GM19035 (cell line): ENCODE measurements around the gene BABAM2.

Experiments used
- ATAC-seq: cut with Tn5 transposase; IDR thresholded peaks from one replicate; pipeline ENCODE4 v1.9.1; 2021; ENCODE audit not compliant: unreplicated experiment

BABAM2 gene

DNA sequence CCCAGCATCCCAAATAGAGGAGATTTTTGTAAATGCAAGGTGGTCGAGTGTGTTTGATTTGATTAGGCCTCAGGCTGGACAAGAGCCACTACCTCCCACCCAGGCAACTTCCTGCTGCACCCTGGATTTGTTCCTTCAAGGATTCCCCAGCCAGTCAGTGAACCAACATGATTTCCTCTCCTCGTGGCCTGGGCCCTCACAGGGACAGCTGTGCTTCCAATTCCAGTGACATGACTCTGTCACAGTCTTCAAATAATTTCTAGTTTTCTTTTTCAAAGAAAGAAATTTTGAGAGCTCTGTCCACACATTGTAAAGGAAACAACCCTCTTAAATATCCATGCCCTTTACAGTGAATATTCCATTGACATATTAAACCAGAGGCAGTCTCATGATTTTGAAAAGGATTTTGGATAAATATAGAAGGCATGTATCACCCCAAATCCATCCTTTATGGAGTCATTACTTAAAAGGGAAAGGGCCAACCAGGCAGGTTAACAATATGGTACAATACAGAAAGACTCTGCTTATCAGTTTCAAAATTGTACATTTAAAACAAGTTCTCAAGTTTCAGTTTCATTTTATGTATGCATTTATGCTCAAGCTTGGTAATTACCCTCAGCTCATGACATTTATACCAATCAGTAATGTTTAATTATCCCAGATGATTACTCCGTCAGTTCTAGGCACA lies 380.8 kb downstream of the BABAM2 start:
- no peak for ATAC-seq

DNA sequence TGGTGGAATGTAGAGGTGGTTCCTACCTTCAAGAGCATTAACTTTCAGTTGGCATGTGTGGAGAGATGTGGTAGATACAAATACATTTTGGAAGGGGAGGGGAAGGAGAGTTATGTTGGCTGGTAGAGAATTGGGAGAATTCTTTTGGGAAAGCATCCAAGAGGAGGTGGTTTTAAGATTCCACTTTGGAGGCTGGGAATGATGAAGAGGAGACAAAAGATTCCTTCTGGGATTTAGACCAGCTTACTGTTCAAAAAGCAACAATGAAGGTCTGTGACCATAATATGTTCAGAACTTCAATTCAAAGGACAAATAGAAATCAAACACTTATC lies 381.4 kb downstream of the BABAM2 start:
- ATAC-seq = no peak

DNA sequence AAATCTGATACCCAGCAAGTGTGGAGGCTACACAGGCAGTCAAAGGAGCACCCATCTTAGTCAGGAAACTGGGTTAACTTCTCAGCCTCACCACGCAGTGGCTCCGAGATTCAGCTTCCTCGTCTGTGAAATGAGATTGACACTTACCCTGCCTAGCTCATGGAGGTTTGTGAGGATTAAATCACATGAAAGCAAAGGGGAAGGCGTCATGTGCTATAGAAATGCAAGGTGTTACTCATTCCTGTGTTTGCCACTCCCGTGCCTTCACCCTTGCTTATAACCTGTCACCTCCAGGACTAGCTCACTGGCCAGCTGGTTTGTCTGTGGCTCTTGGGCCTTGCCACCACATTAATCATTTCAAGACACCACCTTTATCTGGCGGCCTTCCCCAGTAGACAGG lies 383.2 kb downstream of the BABAM2 start:
- ATAC-seq = no peak

DNA sequence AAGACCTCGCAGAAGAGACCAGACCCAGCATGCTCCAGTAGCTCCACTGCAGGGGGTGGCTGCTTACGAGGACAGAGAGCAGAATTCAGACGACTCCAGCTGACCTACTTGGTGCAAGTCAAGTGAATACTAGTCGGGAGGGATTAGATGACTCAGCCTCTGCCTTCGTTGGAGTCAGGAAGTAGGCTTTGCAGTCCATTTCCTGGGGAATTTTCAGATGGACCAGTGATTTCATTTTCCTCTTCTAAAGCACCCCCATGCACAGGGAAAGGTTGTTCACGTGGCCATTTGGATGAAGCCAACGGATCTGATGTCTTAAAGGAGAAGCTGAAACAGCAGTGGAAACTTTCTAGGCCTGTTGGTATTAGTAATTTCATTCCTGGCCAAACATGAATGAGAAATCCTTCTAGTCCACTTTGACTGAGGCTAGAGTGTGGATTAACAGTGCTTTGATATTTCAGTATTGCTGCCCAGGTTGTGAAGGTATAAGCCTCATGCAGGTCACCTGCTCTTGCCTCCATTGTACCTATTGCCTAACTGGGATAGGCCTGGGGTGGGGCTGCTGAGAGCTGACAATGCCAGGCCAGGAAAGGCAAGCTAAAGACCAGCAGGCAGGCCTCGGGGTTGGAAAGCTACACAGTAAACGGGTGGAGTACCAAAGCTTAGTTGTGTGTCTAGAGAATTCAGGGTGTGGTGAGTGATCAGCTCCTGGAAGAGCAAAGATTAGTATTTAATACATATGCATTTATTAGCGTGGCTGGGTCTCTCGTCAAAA lies 384.6 kb downstream of the BABAM2 start:
- no peak for ATAC-seq

DNA sequence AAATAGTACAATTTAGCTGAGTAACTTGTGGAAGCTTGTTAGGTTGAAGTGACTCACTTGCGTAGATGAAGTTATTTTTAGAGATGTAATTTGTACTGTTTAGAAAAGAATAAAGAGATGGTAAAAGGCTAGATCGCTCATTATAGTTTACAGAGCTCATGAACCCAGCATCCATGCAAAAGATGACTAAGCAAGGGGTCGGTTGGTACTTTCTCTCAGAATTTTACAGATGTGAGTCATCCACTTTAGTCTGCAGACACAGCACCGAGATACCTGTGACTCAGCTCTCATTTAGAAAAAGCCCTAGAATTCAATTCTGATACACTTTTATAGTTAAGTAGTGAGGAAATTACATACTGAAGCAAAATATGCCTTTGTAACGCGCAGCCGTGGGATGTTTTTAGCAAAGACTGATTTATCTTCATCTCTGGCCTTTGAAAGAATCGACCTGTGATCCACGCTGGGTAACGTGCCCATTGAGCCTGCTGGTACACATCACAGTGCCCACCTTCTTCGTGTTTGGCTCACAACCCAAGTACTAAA lies 385.6 kb downstream of the BABAM2 start:
- no peak for ATAC-seq

DNA sequence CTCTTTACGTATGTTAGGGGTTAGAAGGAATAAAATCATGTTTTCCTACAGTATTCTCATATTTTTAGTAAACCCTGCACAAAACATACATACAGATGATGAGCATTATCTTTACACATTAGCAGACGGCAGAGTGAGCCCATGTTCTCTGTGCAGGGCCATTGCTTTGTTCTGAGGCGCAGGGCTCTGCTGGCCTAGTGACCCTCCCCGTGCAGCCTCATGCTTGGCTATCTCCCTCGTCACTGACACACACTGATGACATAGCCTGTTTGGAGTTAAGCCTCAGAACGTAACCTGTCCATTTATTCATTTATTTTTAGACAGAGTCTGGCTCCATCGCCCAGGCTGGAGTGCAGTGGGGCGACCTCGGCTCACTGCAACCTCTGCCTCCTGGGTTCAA lies 386.3 kb downstream of the BABAM2 start:
- ATAC-seq = no peak

DNA sequence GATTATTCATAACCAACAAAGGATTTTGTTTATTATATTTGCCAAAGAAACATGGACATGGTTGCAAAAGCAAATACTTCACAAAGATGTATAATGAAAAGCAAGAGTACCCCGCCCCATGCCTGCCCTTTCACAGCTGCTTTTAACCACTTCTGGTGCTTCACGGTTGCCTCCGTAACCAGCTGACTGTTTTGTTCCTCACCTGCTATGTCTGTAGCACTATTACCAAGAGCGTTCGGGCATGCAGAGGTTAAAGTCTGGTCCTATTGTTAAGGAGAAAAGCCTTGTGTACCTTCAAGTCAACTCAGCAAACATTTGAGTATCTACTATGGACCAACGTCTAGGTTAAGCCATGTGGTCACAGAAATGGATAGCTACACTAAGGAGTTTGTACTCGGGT lies 386.9 kb downstream of the BABAM2 start:
- no peak for ATAC-seq

DNA sequence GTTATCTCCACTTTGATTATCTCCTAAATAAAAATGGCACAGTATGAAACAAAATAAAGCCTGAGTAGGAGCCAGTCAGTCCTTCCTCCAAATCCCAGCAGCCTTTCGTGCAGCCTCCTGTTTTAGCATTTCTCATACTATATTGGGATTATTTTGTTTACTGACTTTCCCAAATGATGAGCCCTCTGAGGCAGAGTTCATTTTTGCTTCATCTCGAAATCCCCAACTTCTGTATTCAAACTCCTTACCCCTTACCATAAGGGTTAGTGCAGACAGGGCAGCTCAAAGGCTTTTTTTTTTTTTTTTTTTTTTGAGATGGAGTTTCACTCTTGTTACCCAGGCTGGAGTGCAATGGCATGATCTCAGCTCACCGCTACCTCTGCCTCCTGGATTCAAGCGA lies 388.8 kb downstream of the BABAM2 start:
- ATAC-seq = no peak

DNA sequence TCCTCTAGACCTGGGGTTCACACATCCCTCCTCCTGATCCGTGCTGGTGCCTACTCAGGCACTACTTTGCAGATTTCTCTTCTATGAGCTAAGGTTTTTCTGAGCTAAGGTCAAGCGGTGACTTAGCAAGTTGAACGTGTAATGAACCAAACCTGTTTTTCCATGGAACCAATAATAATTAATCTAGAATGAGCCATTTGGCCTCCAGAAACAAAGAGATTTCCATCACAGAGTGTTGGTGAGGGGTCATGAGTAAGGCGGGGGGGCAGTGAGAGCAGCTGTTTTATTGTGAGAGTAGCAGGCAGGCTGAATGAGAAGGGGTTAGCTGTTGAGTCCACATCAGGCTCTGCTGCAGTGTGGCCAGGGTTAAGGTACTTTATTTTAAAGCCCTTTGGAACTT lies 390.1 kb downstream of the BABAM2 start:
- no peak for ATAC-seq

DNA sequence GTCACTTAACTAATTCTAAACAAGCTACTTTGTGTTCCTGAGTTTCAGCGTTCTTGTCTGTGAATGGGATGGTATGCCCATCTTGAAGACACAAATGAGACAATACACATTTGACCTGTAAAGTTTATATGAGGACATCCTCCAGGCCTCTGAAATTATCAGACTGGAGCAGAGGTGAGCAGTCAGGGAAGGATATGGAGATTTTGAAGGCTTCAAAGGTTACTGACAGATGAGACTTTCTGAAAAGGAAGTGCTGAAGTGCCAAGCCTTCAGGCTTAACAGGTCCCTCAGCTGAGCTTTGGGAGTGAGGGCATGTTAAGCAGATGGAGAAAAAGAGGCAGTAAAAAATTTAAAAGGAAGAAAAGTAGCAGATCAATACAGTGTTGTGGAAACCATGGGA lies 391.2 kb downstream of the BABAM2 start:
- ATAC-seq = no peak

DNA sequence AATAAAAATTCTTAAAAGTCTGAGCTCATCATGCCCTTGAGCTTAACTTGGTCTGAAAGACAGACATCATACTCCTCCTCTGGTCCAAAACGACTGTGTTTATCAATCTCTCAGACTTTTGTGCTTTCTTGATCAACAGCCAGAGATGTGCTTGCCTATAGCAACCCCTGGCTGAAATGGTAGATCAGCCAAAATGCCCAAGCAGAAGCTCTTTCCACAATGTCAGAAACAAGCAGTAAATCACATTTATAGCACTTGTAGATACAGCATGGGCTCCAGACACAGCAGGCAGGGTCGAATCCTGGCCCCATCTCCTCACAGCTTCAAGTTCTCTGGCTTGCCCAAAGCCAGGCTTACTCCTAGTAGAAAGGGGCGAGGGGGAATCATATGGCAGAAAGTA lies 391.7 kb downstream of the BABAM2 start:
- ATAC-seq = no peak

DNA sequence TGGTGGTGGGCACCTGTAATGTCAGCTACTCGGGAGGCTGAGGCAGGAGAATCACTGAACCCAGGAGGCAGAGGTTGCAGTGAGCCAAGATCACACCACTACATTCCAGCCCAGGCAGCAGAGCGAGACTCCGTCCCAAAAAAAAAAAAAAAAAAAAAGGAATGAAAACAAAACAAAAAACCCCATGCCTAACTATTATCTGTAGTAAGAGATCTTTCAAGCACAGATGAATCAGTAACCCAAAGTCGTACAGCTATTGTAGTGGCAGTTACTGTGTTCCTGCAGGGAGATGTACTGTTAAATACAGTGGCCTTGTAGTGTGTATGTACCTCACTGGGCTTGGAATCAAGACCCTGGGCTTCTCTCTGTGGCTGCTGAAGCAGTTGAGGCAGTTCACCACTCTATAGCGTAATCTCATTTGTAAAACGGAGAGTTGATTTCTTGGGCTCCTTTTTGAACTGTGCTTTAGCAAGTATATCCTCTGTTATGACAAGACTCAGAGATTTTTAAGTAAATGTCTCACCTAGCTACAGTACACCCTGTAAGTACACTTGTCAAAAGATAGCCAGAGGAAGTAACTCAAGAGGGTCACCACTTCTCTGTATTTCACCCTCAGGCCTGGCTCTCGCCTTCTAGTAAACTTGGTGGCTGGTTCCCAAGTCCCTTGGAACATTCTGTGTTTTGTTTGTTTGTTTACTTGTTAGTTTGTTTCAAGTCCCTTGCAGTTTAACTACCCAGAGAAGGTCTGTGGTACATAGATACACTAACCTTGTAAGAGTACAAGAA lies 392.5 kb downstream of the BABAM2 start:
- no peak for ATAC-seq

DNA sequence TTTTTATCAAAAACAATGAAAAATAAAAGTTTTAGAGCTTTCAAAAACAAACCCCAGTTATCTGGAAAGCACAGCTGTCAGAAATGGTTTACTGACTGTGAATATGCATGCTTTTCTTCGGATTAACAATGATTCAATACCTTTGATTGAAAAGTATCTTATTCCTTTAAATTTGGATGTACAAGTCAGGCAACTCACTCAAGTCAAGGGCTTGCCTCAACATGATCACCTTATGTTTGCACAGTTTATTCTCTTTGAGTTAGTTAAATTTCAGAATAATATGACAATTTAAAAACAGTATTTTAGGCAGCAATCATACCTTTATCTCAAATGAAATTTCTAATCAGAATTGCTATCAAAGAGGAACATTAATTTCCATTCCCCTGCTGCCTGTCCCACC lies 393.3 kb downstream of the BABAM2 start:
- no peak for ATAC-seq

DNA sequence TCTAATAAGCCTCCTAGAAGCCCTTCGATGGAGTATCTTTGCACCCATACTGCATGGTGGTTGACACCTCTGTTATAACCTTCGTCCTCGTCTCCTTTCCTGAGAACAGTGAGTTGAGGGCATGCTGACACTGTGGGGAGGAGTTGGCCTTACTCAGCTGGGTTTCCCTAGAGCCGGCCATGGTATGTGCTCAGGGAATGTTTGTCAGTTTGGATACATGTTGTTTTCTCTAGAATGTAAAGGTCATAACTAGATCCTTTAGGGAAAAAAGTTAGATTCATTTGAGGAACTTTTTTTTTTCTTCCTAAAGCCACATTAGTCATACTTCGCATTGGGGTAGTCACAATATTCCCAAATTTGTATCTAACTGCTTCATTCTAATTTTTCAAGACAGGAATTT lies 396.1 kb downstream of the BABAM2 start:
- ATAC-seq = no peak

DNA sequence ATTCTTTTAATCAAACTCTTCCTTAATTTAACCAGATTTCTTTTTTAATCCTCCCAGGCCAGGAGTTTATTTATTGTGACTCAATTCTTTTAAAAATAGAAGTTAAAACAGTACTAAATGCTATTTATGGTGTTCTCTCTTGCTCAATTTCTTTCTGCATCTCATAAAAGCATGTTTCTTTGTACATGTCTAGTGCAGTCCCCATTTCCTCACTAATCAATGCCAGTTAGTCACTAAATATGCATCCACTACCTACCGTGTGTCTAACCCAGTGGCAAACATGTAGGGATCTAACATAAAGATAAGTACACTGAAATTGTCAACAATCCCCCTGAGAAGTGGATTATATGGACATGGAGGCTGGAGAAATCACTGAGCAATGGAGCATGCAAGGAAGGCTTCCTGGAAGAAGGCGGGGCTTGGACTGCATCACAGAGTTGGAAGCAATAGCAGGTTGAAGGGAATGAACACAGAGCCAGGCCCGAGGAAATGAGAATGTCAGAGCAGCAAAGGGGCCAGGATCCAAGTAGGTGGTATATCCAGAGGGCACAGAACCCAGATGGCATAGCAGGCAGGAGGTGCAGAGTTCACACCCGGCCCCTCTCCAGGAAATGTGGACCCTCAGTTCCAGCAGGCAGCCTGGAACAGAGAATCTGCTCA lies 396.9 kb downstream of the BABAM2 start:
- ATAC-seq = no peak

DNA sequence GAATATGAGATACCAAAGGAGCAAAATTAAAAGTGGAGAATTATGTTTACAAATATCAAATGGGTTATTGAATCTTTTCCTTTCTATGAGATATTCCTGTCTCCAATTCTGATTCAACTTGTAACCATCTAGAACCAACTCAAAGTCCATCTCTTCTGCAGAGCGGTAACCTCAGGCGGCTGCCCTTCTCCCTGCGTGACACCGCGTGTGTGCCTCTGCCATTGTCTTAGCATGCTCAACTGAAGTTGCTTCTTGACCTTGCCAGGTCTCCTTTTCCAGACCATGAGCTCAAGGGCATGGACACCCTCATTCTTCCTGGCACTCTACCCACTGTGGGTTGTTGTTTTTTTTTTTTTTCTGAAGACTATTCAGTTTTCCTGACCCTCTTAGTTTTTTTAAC lies 398.1 kb downstream of the BABAM2 start:
- ATAC-seq = no peak

DNA sequence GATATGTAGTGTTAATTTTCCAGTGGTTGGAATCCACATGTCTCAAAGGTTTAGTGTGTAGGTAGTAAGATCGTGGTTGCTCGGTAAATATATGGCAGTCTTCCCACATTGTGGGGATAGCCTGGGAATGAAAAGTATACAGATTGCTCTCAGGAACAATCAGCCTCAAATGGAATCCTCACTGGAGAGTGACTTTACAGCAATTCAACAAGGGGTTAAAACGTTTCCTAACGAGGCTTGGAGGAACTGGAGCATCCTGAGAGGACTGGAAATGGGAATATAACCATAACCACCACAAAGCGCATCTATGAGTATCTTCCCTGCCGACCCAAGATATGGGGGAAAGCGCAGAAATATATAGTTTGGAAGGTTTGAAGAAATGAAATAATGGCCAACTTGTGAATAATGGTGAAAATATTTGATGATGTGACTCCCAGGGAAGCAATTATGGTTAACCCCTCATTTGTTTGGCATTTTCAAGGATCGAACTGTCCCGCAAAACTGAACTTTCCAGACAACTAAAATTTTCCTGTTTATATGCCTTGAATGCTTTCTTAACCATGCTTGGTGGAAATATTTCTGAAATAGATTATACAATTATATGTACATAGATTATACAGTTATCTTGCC lies 401.4 kb downstream of the BABAM2 start:
- ATAC-seq = no peak

DNA sequence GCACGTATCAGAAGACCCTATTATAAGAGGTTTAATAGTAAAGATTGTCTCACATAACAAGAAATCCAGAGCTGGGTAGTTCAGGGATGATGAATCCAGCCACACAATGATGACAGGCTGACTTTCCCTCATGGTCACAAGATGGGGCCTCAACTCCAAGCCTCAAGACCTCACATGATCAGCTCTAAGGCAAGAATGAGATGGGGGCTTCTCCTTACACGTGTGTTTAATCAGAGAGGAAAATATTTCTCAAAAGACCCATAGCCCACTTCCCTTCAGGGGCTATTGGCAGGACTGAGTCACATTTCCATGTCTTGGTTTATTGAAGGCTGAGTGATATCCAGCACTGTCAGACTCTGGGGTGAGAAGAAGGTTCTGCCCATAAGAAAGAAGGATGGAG lies 402.0 kb downstream of the BABAM2 start:
- ATAC-seq = no peak

DNA sequence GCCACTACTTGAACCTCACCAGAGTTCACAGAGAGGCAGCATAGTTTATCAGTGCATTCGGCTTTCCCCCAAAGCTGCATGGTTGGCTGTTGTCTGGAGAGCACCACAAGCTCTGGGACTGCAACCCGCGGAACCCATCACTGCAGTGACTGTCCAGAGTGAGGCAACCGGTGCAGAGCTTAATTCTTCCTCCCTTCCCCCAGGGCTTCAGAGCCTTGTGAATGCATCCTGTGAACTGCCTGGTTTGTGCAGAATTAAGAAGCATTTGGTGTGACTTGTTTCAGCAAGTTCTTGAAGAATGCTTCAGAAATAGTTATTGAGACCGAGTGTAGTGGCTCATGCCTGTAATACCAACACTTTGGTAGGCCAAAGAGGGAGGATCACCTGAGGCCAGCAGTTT lies 402.9 kb downstream of the BABAM2 start:
- ATAC-seq = no peak

DNA sequence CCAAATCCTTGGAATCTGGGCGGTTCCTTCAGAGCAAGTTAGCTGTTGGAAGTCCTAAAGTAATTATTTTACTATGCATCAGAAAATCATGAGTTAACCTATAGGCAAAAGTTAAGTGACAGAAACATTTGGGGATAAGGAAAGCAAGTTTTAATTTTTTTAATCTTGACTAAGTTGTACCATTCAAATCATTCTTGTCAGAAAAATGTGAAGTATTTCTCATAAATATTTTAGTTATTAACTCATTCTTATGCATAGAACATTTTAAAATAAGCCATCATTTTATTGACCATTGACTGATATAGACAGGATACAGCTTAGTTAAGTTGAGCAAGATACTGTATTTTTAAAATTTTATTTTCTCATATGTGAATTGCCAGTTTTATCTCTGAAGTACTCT lies 403.9 kb downstream of the BABAM2 start:
- ATAC-seq = no peak

DNA sequence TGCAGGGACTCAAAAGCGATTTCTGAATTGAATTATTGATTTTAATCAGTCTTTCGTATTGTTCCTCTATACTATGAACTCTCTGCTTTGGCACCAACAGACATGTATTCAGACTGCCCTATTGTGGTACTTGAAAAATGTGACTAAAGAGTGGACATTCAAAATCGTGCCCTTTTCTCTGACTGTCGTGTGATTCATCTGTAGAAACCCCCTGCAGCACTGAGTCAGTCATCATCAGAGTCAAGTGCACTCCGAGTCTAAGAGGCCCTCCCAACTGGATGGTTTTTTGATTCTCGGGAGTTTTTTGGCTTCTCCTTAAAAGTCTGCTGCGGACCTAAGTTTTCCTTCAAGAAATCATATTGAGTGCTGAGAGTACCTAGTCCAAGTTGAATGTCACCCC lies 405.7 kb downstream of the BABAM2 start:
- ATAC-seq = no peak
